SK-N-SH (cell line): ENCODE results near the gene MMD2. TPM values are rescaled to one million over a fixed set of nuclear protein-coding genes. Genes with fewer than 3 reads are reported as not detected.
"Not testable (repeated sequence)": the region's sequence is repeated elsewhere in the genome, so short reads cannot be mapped to it uniquely, and the experiment has no call there.

ENCODE experiments used
- CTCF ChIA-PET: fragments of 300-600, 350-600 bp; formaldehyde crosslinking; extraction: SDS; loops from one replicate; lab custom pipeline; 2021; lab: Yijun Ruan, JAX
- POLR2A ChIA-PET: fragments of 350-600 bp; sonication (Branson Sonifier 250); formaldehyde crosslinking; extraction: SDS; loops from one replicate; lab custom pipeline; 2020; ENCODE audit warnings: antibody characterized with exemption, inconsistent platforms; lab: Yijun Ruan, JAX
- DNase-seq: peaks from one replicate; pipeline ENCODE4 v3.0.0; 2012
- H2AFZ ChIP-seq: fragments of 200-600 bp; sonication (generic); 2 replicates; pipeline ENCODE4 v1.8.1; 2016; ENCODE audit warnings: antibody characterized with exemption, mild to moderate bottlenecking, low read depth
- H3F3A ChIP-seq: fragments of 200-600 bp; sonication (generic); replicated peaks from 2 replicates; pipeline ENCODE3; 2016; ENCODE audit warnings: antibody characterized with exemption, mild to moderate bottlenecking; ENCODE audit not compliant: insufficient read depth
- H3K27ac ChIP-seq, 2 experiments: fragments of 200-500 bp in 1 of 2; fragments of 200-600 bp in 1 of 2; sonication (Bioruptor generic) in 1 of 2; sonication (generic), shearing (Covaris generic) in 1 of 2; 2 replicates each; pipeline versions ENCODE4 v1.5.1 to v1.6.1; 2014 to 2016; ENCODE audit warnings: low read depth in 2 of 2, inconsistent platforms in 1 of 2, low read length in 1 of 2, mild to moderate bottlenecking in 1 of 2, mixed read lengths in 1 of 2
- H3K27me3 ChIP-seq: fragments of 200-600 bp; sonication (generic), shearing (Covaris generic); 2 replicates; pipeline ENCODE4 v1.6.1; 2016; ENCODE audit warnings: mixed run types; ENCODE audit not compliant: insufficient read depth
- H3K36me3 ChIP-seq, 2 experiments: fragments of 200-500 bp in 1 of 2; fragments of 200-600 bp in 1 of 2; sonication (Bioruptor generic) in 1 of 2; sonication (generic) in 1 of 2; replicated peaks in 1 of 2; 2 replicates each; pipeline versions ENCODE3 to v1.5.1; 2014 to 2016; ENCODE audit warnings: low read length in 1 of 2, mild to moderate bottlenecking in 1 of 2; ENCODE audit not compliant: insufficient read depth in 2 of 2, control insufficient read depth in 1 of 2
- H3K4me1 ChIP-seq, 2 experiments: fragments of 200-500 bp in 1 of 2; fragments of 200-600 bp in 1 of 2; sonication (Bioruptor generic) in 1 of 2; sonication (generic), shearing (Covaris generic) in 1 of 2; 2 replicates each; pipeline versions ENCODE4 v1.5.1 to v1.6.1; 2014 to 2016; ENCODE audit warnings: low read depth in 1 of 2, low read length in 1 of 2, mixed run types in 1 of 2; ENCODE audit not compliant: insufficient read depth in 2 of 2, control insufficient read depth in 1 of 2
- H3K4me2 ChIP-seq: fragments of 200-600 bp; sonication (generic), shearing (Covaris generic); 2 replicates; pipeline ENCODE4 v1.6.1; 2017; ENCODE audit warnings: mixed run types
- H3K4me3 ChIP-seq, 2 experiments: fragments of 200-500 bp in 1 of 2; fragments of 200-600 bp in 1 of 2; sonication (Bioruptor generic) in 1 of 2; sonication (generic), shearing (Covaris generic) in 1 of 2; 2 replicates each; pipeline versions ENCODE4 v1.5.1 to v1.8.1; 2014 to 2016; ENCODE audit warnings: low read depth in 2 of 2, inconsistent platforms in 1 of 2, low read length in 1 of 2, mild to moderate bottlenecking in 1 of 2, mixed read lengths in 1 of 2, moderate library complexity in 1 of 2
- H3K79me2 ChIP-seq: fragments of 200-600 bp; sonication (generic); 2 replicates; pipeline ENCODE4 v1.8.1; 2017; ENCODE audit warnings: mild to moderate bottlenecking; ENCODE audit not compliant: insufficient read depth
- H3K9ac ChIP-seq: fragments of 200-600 bp; sonication (generic); 2 replicates; pipeline ENCODE4 v1.6.1; 2017; ENCODE audit warnings: mixed run types
- H3K9me2 ChIP-seq: fragments of 200-600 bp; sonication (generic); 2 replicates; pipeline ENCODE4 v1.6.1; 2017; ENCODE audit warnings: mixed run types
- H3K9me3 ChIP-seq: fragments of 200-600 bp; sonication (generic); 2 replicates; pipeline ENCODE4 v1.6.1; 2017; ENCODE audit warnings: mixed run types, mild to moderate bottlenecking, moderate library complexity
- H4K20me1 ChIP-seq: fragments of 200-600 bp; sonication (generic); 2 replicates; pipeline ENCODE4 v1.6.1; 2017; ENCODE audit warnings: mild to moderate bottlenecking, mixed run types; ENCODE audit not compliant: insufficient read depth
- EP300 ChIP-seq, 2 experiments: IDR thresholded peaks; 2 replicates each; pipeline versions ENCODE4 v1.4.0 to v1.6.1; 2012; ENCODE audit warnings: borderline replicate concordance in 1 of 2, low read depth in 1 of 2, low read length in 1 of 2
- EZH2phosphoT487 ChIP-seq: fragments of 200-600 bp; sonication (generic); IDR thresholded peaks from 2 replicates; pipeline ENCODE4 v1.6.1; 2017; ENCODE audit warnings: low read depth, mixed run types, mild to moderate bottlenecking, antibody characterized with exemption, moderate library complexity, borderline replicate concordance
- FOSL2 ChIP-seq: IDR thresholded peaks from 2 replicates; pipeline ENCODE4 v1.4.0; 2012; ENCODE audit warnings: low read depth, mild to moderate bottlenecking, moderate library complexity, borderline replicate concordance
- FOXJ3 ChIP-seq: sonication (generic); formaldehyde crosslinking; IDR thresholded peaks from 2 replicates; pipeline ENCODE4 v1.5.1; 2020; ENCODE audit warnings: mild to moderate bottlenecking, missing genetic modification reagents
- IRF3 ChIP-seq: fragments of 150-350 bp; IDR thresholded peaks from 2 replicates; pipeline ENCODE4 v1.6.1; 2016; ENCODE audit warnings: mild to moderate bottlenecking, low read depth, low read length
- MEF2A ChIP-seq: IDR thresholded peaks from 2 replicates; pipeline ENCODE4 v1.4.0; 2012; ENCODE audit warnings: low read depth, borderline replicate concordance
- NFIC ChIP-seq: IDR thresholded peaks from 2 replicates; pipeline ENCODE4 v1.4.0; 2012; ENCODE audit warnings: borderline replicate concordance
- NRF1 ChIP-seq: IDR thresholded peaks from 2 replicates; pipeline ENCODE4 v1.6.1; 2012; ENCODE audit warnings: low read depth, mild to moderate bottlenecking, low read length
- RXRA ChIP-seq: IDR thresholded peaks from 2 replicates; pipeline ENCODE4 v1.4.0; 2012; ENCODE audit warnings: low read depth, mild to moderate bottlenecking, borderline replicate concordance
- TAF1 ChIP-seq: IDR thresholded peaks from 2 replicates; pipeline ENCODE4 v1.6.1; 2012; ENCODE audit warnings: low read depth, mild to moderate bottlenecking, low read length, moderate library complexity, borderline replicate concordance
- TCF12 ChIP-seq: IDR thresholded peaks from 2 replicates; pipeline ENCODE4 v1.4.0; 2012
- YY1 ChIP-seq: IDR thresholded peaks from 2 replicates; pipeline ENCODE4 v1.4.0; 2012; ENCODE audit warnings: low read depth, mild to moderate bottlenecking
- WGBS: methylation state at CpG from one replicate; pipeline ENCODE4 v1.1.6; 2017; ENCODE audit warnings: low lambda C conversion rate; 5-methylcytosine and 5-hydroxymethylcytosine counted together
- polyA plus RNA-seq, 3 experiments: library from polyadenylated mRNA; depleted of rRNA; stranded (reverse); fragments of >200 nt; gene quantifications; 2 replicates each; pipeline ENCODE4 v1.2.3, GENCODE V29; 2012
- TF ChIP-seq, protein P1 (sequence below): fragments of 200-600 bp; sonication (generic); IDR thresholded peaks from 2 replicates; pipeline ENCODE4 v1.6.1; 2017; ENCODE audit warnings: antibody characterized with exemption, mild to moderate bottlenecking, moderate library complexity
- TF ChIP-seq, protein P2 (sequence below): IDR thresholded peaks from 2 replicates; pipeline ENCODE4 v1.4.0; 2012; ENCODE audit warnings: low read depth

The MMD2 gene
- polyA plus RNA-seq, 1 of the 3 experiments (the other 2 are of a cell fraction), result not detected

GRCh38 chr7:4895766-4896165 is 63.2 kb downstream of the MMD2 start (continued):
- no peak for TF ChIP-seq MEF2A

DNA sequence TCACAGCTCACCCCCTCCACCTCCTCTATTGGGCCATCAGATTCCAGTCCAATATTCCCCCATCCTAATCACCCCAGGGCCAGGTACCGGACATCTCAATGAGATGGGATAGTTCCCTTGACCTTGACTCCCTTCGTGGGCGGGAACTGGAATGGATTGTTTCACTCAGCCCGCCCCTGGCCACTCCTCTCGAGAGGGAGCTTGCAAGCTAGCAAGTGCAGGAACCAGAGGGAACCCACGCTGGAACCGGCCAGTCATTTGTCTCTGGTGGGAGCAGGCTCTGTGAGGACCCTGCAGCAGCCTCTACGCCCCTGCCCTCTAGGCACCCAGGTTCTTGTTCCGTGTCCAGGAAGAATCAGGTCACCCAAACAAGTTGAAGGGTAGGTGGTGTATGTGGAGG is 64.5 kb downstream of the MMD2 start:
- H4K20me1 ChIP-seq, result no peaks in the 10 kb centered on the region
- no peaks in the 10 kb centered on the region for H3K9me2 ChIP-seq
- no peak overlapping the region for H3K27ac ChIP-seq
- no peak overlapping the region for H3K4me3 ChIP-seq
- no peaks in the 10 kb centered on the region for H3K27me3 ChIP-seq
- 60% methylated on average over 9 of the region's 9 CpGs for WGBS
- H3K36me3 ChIP-seq, result no peaks in the 10 kb centered on the region
- TF ChIP-seq YY1 (no peak), NFIC (no peak), FOSL2 (no peak), TCF12 (no peak), EP300 (IDR thresholded peaks at IDR 0.05; ENCODE audit: borderline replicate concordance in 1 of 2, low read depth in 1 of 2, low read length in 1 of 2) (no peak), FOXJ3 (CRISPR knock-in tag) (no peak)
- TF ChIP-seq, protein P1, sequence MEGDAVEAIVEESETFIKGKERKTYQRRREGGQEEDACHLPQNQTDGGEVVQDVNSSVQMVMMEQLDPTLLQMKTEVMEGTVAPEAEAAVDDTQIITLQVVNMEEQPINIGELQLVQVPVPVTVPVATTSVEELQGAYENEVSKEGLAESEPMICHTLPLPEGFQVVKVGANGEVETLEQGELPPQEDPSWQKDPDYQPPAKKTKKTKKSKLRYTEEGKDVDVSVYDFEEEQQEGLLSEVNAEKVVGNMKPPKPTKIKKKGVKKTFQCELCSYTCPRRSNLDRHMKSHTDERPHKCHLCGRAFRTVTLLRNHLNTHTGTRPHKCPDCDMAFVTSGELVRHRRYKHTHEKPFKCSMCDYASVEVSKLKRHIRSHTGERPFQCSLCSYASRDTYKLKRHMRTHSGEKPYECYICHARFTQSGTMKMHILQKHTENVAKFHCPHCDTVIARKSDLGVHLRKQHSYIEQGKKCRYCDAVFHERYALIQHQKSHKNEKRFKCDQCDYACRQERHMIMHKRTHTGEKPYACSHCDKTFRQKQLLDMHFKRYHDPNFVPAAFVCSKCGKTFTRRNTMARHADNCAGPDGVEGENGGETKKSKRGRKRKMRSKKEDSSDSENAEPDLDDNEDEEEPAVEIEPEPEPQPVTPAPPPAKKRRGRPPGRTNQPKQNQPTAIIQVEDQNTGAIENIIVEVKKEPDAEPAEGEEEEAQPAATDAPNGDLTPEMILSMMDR, result no peak
- TF ChIP-seq, all 33 proteins: peak for 0
- no peaks in the 10 kb centered on the region for H3K9me3 ChIP-seq
- no peak overlapping the region for H3K9ac ChIP-seq
- CTCF ChIA-PET, result interaction anchor here (1.5 to 5.7 kb wide), 2 partner anchors 10 to 45 kb away, joined by 3 to 50 read pairs; partner anchors contain the start of gene RADIL
- H3K4me2 ChIP-seq, result no peak overlapping the region
- no peak overlapping the region for H2AFZ ChIP-seq
- no peaks in the 10 kb centered on the region for H3K4me1 ChIP-seq
- no peaks in the 10 kb centered on the region for H3K79me2 ChIP-seq
- POLR2A ChIA-PET, result interaction anchor here (0.6 kb wide), 1 partner anchor 253 kb away, joined by 3 read pairs; no protein-coding TSS in a partner anchor
- DNase-seq, result no peak
- no peaks in the 10 kb centered on the region for H3F3A ChIP-seq

DNA sequence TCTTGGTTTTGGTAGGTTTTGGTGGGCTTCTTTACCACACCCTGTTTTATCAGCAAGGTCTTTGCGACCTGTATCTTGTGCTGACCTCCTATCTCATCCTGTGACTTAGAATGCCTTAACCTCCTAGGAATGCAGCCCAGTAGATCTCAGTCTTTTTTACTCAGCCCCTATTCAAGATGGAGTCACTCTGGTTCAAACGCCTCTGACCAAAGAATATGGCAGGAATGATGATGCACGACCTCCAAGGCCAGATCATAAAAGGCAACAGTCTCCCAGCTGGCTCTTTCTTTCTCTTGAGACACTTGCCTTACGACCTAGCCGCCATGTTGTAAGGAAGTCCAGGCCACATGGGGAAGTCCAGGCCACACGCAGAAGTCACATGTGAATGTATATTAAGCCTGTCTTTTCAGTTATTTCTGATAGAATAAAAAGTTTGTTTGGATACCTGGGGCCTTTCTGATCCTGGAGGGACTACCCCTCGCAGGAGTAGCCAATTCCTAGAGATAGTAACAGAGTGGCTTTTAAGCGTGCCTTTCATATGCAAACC is 65.0 kb downstream of the MMD2 start:
- DNase-seq, result no peak
- POLR2A ChIA-PET, result no interaction called here
- no peak overlapping the region for H2AFZ ChIP-seq
- H3K4me3 ChIP-seq, result no peak overlapping the region
- no peaks in the 10 kb centered on the region for H3K9me2 ChIP-seq
- H3K4me2 ChIP-seq, result no peak overlapping the region
- no peaks in the 10 kb centered on the region for H3K4me1 ChIP-seq
- no peaks in the 10 kb centered on the region for H4K20me1 ChIP-seq
- WGBS, result 64% methylated on average over 8 of the region's 8 CpGs
- no peak overlapping the region for H3K27ac ChIP-seq
- H3K27me3 ChIP-seq, result no peaks in the 10 kb centered on the region
- H3K36me3 ChIP-seq, result no peaks in the 10 kb centered on the region
- CTCF ChIA-PET, result interaction anchor here (1.5 to 5.7 kb wide), 2 partner anchors 10 to 45 kb away, joined by 3 to 50 read pairs; partner anchors contain the start of gene RADIL
- H3F3A ChIP-seq, result no peaks in the 10 kb centered on the region
- H3K9ac ChIP-seq, result no peak overlapping the region
- H3K9me3 ChIP-seq, result no peaks in the 10 kb centered on the region
- H3K79me2 ChIP-seq, result no peaks in the 10 kb centered on the region
- TF ChIP-seq, protein P2, sequence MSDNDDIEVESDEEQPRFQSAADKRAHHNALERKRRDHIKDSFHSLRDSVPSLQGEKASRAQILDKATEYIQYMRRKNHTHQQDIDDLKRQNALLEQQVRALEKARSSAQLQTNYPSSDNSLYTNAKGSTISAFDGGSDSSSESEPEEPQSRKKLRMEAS, result no peak
- no peak for TF ChIP-seq FOXJ3 (CRISPR knock-in tag)
- no peak for TF ChIP-seq TAF1
- no peak for TF ChIP-seq EZH2phosphoT487
- no peak for TF ChIP-seq RXRA
- TF ChIP-seq MEF2A, result no peak
- TF ChIP-seq NRF1, result no peak
- TF ChIP-seq IRF3, result no peak

DNA sequence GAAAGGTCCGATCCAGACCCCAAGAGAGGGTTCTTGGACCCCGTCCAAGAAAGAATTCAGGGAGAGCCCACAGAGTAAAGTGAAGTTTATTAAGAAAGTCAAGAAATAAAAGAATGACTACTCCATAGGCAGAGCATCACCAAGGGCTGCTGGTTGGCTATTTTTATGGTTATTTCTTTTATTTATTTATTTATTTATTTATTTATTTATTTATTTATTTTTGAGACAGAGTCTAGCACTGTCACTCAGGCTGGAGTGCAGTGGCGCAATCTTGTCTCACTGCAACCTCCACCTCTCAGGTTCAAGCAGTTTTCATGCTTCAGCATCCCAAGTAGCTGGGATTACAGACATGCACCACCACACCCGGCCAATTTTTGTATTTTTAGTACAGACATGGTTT is 65.8 kb downstream of the MMD2 start:
- H3K4me1 ChIP-seq, H3K36me3 ChIP-seq, H3K9ac ChIP-seq, H3F3A ChIP-seq, H4K20me1 ChIP-seq, H3K9me3 ChIP-seq, H3K27me3 ChIP-seq, H3K4me2 ChIP-seq, H3K27ac ChIP-seq, POLR2A ChIA-PET, H3K9me2 ChIP-seq, DNase-seq, H3K79me2 ChIP-seq, H2AFZ ChIP-seq, H3K4me3 ChIP-seq: not testable (repeated sequence)
- 43% methylated on average over 4 of the region's 4 CpGs for WGBS
- CTCF ChIA-PET, result interaction anchor here (2.1 kb wide), 1 partner anchor 10 kb away, joined by 16 read pairs; the partner anchor contains the start of gene RADIL
